Right cardiac atrium (tissue), 5 donors: ENCODE results near the gene KCNAB2. TPM values are rescaled to one million over a fixed set of nuclear protein-coding genes. Genes with fewer than 3 reads are reported as not detected.

Experiments
- ATAC-seq, 2 donors: fragments of 200-7000 bp; cut with Tn5 transposase; one replicate each; pipeline versions ENCODE4 v1.8.0 to v1.9.1; 2020; ENCODE audit warnings: moderate library complexity in 2 of 2, mild to moderate bottlenecking in 1 of 2
- DNase-seq, 3 donors: peaks; one replicate each; pipeline ENCODE4 v3.0.0-alpha.2; 2020
- H3K27ac ChIP-seq: one replicate; pipeline ENCODE4 v1.5.1; 2013; ENCODE audit warnings: mild to moderate bottlenecking, low read length, control low read depth, moderate library complexity
- H3K27me3 ChIP-seq: one replicate; pipeline ENCODE4 v1.6.1; 2013; ENCODE audit not compliant: control insufficient read depth, insufficient read depth
- H3K4me1 ChIP-seq: one replicate; pipeline ENCODE4 v1.6.1; 2013; ENCODE audit warnings: low read length; ENCODE audit not compliant: control insufficient read depth, insufficient read depth
- H3K4me3 ChIP-seq: one replicate; pipeline ENCODE4 v1.5.1; 2013; ENCODE audit warnings: low read length, control low read depth
- H3K9me3 ChIP-seq: one replicate; pipeline ENCODE4 v1.6.1; 2013; ENCODE audit warnings: low read length; ENCODE audit not compliant: control insufficient read depth
- whole genome bisulfite sequencing: extraction: QIAGEN DNeasy Blood & Tissue Kit; methylation state at CpG from one replicate; pipeline ENCODE4 v1.1.7; 2013; 5-methylcytosine and 5-hydroxymethylcytosine counted together
- intact Hi-C, 4 donors: fragments of 100-400 bp; cut with DNase I; formaldehyde crosslinking; loops; one replicate each; pipeline versions ENCODE4 v1.11.0 to v1.14.0; 2022 to 2023
- polyA plus RNA-seq: library from polyadenylated mRNA; stranded (reverse); fragments of 200-250 nt; gene quantifications from one replicate; pipeline ENCODE4 v1.2.3, GENCODE V29; 2013
- total RNA-seq, 4 donors: library from RNA; stranded (reverse); fragmentation: NEBNext Ultra II Directional; extraction: Animal tissue kit (Norgen Biotek cat#: 25700); gene quantifications; one replicate each; pipeline ENCODE4 v1.2.1, GENCODE V29; 2021
- donor health status: healthy with polysubstance abuse.
- donor health status: DM: no; HTN: yes; CAD: no.
- donor health status: DM: no; HTN: no; CAD: no.
- donor health status: DM: no; HTN: yes; CAD: no; lungs with severe emphysema.
- donor health status: DM: yes; HTN: yes; CAD: no.

KCNAB2 gene
- total and polyA plus RNA-seq, 5 donors: 12.6 to 25.6 (median 15.8) TPM

GRCh38 chr1:6134741-6135510, 89.2 kb downstream of the KCNAB2 start:
- H3K4me3 ChIP-seq: no peak overlapping the region
- H3K9me3 ChIP-seq: no peaks in the 10 kb centered on the region
- no peaks in the 10 kb centered on the region for H3K27me3 ChIP-seq
- ATAC-seq (no peak), DNase-seq (peak in 2 of 3 donors; percentile 2 to 42)
- 79% methylated on average over 22 of the region's 22 CpGs for WGBS
- intact Hi-C loops: no loop called here
- no peak overlapping the region for H3K27ac ChIP-seq
- no peaks in the 10 kb centered on the region for H3K4me1 ChIP-seq

DNA sequence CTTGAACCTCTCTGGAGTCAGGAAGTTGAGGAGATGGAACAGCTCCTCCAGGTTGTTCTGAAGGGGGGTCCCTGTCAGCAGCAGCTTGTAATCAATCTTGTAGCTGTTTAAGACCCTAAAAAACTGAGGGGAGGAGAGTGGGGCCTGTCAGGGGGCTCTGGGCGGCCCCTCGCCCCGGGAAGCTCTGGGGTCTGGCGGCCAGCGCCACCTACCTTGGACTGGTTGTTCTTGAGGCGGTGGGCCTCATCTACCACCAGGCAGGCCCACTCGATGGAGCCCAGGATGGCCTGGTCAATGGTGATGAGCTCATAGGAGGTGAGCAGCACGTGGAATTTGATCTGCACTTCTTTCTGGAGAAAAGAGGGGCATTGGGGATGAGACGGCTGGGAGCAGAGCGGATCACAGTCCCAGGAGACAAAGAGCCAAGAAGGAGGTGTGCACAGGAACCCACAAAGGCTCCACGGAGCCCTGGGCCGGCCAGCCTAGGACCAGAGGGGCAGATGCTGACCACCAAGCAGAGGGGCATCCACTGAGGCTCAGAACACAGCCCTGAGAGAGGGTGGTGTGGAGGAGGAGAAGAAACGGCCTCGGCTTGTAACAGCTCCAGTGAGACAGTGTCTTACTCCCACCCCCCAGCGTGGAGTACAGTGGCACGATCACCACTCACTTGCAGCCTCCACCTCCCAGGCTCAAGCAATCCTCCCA, 91.0 kb downstream of the KCNAB2 start:
- Histone ChIP-seq H3K4me1 (no peaks in the 10 kb centered on the region), H3K27me3 (no peaks in the 10 kb centered on the region), H3K27ac (no peak overlapping the region), H3K4me3 (no peak overlapping the region), H3K9me3 (no peaks in the 10 kb centered on the region)
- DNase-seq (peak in 2 of 3 donors; percentile 1 to 26), ATAC-seq (no peak)
- intact Hi-C loops: no loop called here
- 82% methylated on average over 16 of the region's 16 CpGs for WGBS

DNA sequence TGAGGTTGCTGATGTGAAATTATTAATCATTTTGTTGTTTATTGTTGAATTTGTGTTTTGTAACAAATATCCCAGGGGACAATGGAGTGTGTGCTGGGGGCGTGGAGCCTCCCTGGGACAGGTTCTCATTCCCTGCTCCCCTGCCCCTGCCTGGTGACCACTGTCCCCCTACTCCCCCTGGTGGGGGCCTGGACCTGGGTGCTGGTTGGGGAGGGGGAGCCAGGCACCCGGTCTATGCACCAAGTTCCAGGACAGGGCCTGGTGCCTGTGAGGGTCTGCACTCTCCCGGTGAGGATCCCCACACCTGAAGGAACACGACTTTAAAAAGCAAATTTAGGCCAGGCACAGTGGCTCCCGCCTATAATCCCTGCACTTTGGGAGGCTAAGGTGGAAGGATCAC, 92.1 kb downstream of the KCNAB2 start:
- no peak overlapping the region for H3K4me3 ChIP-seq
- intact Hi-C loops: no loop called here
- 72% methylated on average over 5 of the region's 5 CpGs for WGBS
- H3K27me3 ChIP-seq: no peaks in the 10 kb centered on the region
- H3K4me1 ChIP-seq: no peaks in the 10 kb centered on the region
- H3K9me3 ChIP-seq: no peaks in the 10 kb centered on the region
- DNase-seq: peak in 2 of 3 donors; percentile 1 to 9
- H3K27ac ChIP-seq: no peak overlapping the region
- ATAC-seq: no peak

DNA sequence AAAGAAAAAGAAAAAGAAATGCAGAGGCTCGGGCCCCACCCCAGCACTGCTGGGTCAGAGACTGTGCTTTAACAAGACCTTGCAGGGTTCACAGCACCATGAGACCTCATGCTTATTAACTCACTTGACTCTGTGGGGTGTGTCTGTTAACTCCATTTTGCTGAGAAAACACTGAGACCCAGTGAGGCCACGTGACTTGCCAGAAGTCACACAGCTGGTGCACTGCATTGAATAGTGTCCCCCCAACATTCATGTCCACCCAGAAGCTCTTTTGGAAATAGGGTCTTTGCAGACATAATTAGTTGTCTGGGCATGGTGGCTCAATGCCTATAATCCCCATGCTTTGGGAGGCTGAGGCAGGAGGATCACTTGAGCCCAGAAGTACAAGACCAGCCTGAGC, 94.7 kb downstream of the KCNAB2 start:
- no peak for ATAC-seq
- WGBS: 80% methylated on average over 2 of the region's 2 CpGs
- Histone ChIP-seq H3K4me1 (no peaks in the 10 kb centered on the region), H3K9me3 (no peaks in the 10 kb centered on the region), H3K4me3 (no peak overlapping the region), H3K27ac (no peak overlapping the region), H3K27me3 (no peaks in the 10 kb centered on the region)
- intact Hi-C loops: no loop called here
- no peak for DNase-seq

DNA sequence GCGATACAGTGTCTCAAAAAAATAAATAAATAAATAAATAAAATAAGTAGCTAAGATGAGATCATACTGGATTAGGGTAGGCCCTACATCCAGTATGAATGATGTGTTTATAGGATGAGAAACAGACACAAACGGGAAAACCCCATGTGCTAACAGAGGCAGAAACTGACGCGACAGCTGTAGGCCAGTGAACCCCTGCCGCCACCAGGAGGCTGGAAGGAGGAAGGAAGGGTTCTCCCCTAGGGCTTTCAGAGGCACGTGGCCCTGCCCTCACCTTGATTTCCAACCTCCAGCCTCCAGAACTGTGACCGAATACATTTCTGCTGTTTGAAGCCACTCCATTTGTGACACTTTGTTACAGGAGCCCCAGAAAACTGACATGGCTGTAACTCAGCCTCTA, 95.9 kb downstream of the KCNAB2 start:
- DNase-seq (no peak), ATAC-seq (no peak)
- H3K9me3 ChIP-seq: no peaks in the 10 kb centered on the region
- intact Hi-C loops: no loop called here
- no peak overlapping the region for H3K4me3 ChIP-seq
- H3K4me1 ChIP-seq: no peaks in the 10 kb centered on the region
- 38% methylated on average over 7 of the region's 7 CpGs for WGBS
- H3K27ac ChIP-seq: no peak overlapping the region
- no peaks in the 10 kb centered on the region for H3K27me3 ChIP-seq

DNA sequence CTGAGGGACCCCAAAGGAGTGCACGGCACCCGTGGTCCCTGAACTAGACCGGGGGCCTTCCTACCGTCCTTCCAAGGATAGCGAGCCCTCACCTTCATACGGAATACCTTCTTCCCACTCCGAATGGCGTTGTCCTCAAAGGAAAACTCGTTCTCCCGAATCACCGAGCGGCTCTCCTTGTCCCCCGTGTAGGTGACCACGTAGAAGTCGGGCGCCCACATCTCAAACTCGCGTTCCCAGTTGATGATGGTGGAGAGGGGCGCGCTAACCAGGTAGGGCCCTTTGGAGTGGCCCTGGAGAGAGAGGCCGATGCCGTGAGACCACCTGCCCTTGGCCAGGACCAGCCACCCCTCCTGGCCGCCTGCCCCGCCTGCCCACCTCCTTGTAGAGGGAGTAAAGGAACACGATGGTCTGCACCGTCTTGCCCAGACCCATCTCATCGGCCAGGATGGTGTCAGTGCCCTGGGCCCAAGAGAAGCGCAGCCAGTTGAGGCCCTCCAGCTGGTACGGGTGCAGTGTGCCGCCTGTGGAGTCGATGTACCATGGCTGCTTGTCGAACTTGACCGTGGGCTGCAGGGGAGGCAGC, 96.4 kb downstream of the KCNAB2 start:
- DNase-seq: peak in 1 of 3 donors; percentile 23
- ATAC-seq: no peak
- H3K9me3 ChIP-seq: no peaks in the 10 kb centered on the region
- no peak overlapping the region for H3K27ac ChIP-seq
- H3K4me1 ChIP-seq: no peaks in the 10 kb centered on the region
- WGBS: 94% methylated on average over 33 of the region's 33 CpGs
- intact Hi-C loops: no loop called here
- no peaks in the 10 kb centered on the region for H3K27me3 ChIP-seq
- H3K4me3 ChIP-seq: no peak overlapping the region

DNA sequence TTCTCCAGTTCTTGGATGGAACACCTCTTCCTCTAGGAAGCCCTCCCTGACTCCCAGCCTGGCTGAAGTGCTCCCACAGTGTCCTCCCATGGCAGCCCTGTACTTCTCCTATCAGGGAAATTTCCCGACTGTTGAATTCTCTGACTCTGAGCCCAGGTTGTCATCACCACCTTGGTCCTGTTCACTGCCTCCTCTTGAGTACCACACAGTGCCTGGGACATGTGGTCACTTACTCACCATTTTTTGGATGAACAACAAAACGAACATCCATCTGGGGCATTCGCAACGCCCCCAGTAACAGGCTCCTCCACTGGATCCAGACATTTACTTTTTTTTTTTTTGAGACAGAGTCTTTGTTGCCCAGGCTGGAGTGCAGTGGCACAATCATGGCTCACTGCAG, 97.0 kb downstream of the KCNAB2 start:
- Histone ChIP-seq H3K4me3 (no peak overlapping the region), H3K4me1 (no peaks in the 10 kb centered on the region), H3K27me3 (no peaks in the 10 kb centered on the region), H3K27ac (no peak overlapping the region), H3K9me3 (no peaks in the 10 kb centered on the region)
- ATAC-seq (no peak), DNase-seq (no peak)
- intact Hi-C loops: no loop called here
- WGBS: 69% methylated on average over 4 of the region's 4 CpGs

DNA sequence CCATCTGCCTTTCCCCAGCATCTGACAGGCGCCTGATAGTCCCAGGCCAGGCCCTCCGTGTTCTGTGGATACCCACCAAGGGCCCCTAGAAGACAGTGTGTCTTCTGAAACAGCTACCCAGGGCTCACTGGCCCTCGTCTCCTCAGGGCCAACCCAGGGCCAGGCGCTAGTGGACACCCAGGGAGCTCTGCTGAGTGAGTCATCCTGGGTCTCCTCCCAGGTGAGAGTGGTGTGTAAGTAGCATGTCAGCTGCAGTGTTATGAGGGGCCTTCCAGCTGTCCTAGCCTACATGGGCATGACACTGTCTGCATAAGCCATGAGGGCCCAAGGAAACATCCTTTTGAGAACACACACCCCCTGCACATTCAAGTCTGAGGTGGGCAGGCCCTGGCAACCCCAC, 97.7 kb downstream of the KCNAB2 start:
- 84% methylated on average over 4 of the region's 4 CpGs for WGBS

GRCh38 chr1:6144175-6144574, 98.5 kb downstream of the KCNAB2 start:
- no peak overlapping the region for H3K4me3 ChIP-seq
- no peak overlapping the region for H3K27ac ChIP-seq
- no peaks in the 10 kb centered on the region for H3K9me3 ChIP-seq
- ATAC-seq (no peak), DNase-seq (peak in 1 of 3 donors; percentile 26)
- 66% methylated on average over 7 of the region's 7 CpGs for WGBS
- H3K27me3 ChIP-seq: no peaks in the 10 kb centered on the region
- H3K4me1 ChIP-seq: no peaks in the 10 kb centered on the region
- intact Hi-C loops: no loop called here

More for the DNA sequence above, 97.7 kb downstream of the KCNAB2 start:
- Histone ChIP-seq H3K27me3 (no peaks in the 10 kb centered on the region), H3K4me3 (no peak overlapping the region), H3K9me3 (no peaks in the 10 kb centered on the region), H3K4me1 (no peaks in the 10 kb centered on the region), H3K27ac (no peak overlapping the region)
- intact Hi-C loops: no loop called here
- no peak for ATAC-seq
- no peak for DNase-seq

DNA sequence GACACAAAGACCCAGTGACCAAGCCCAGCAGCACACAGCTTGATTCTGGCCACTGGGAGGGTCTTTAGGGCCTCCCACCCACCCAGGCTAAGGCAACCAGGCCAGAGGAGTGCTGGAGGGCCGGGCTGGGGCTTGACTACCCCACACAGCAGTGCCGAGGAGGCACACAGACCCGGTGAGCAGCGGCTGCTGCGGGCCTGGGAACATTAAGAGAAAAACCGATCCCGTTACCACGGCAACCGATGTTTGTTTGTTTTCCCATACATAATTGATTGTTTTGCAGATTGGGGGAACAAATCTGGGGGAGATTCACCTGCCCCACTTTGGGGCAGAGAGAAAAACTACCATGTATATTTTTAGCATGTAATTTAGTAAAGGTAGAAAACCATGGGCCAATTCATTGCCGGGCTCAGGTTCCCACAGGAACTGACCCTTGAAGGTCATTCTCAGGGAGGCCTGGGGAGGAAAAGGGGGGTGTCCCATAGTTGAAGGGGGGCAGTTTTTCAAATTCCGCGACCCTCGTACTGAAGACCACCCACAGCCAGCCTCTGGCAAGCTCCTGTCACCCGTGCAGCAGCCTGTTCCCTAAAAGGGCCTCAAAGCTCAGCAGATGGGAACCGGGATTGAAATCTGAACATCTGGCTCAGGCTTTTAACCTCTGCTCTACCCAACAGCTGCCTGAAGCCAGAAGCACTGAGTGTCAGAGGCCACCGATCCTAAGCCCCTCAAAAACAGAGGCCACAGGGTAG, 99.1 kb downstream of the KCNAB2 start:
- Histone ChIP-seq H3K4me3 (no peak overlapping the region), H3K9me3 (no peaks in the 10 kb centered on the region), H3K27ac (no peak overlapping the region), H3K4me1 (no peaks in the 10 kb centered on the region), H3K27me3 (no peaks in the 10 kb centered on the region)
- DNase-seq (peak in 1 of 3 donors; percentile 15), ATAC-seq (no peak)
- intact Hi-C loops: no loop called here
- WGBS: 41% methylated on average over 16 of the region's 16 CpGs

GRCh38 chr1:6145396-6145750, 99.7 kb downstream of the KCNAB2 start:
- 60% methylated on average over 2 of the region's 2 CpGs for WGBS
- no peak for DNase-seq
- intact Hi-C loops: no loop called here
- Histone ChIP-seq H3K27me3 (no peaks in the 10 kb centered on the region), H3K4me3 (no peak overlapping the region), H3K27ac (no peak overlapping the region), H3K9me3 (no peaks in the 10 kb centered on the region), H3K4me1 (no peaks in the 10 kb centered on the region)
- ATAC-seq: no peak
